Left ventricle myocardium inferior (tissue), 1 donor: ENCODE results near the gene LRP8. TPM values are rescaled to one million over a fixed set of nuclear protein-coding genes. Genes with fewer than 3 reads are reported as not detected.
"Not testable (repeated sequence)": the region's sequence is repeated elsewhere in the genome, so short reads cannot be mapped to it uniquely, and the experiment has no call there.

Source experiments
- DNase-seq: peaks from one replicate; pipeline ENCODE4 v3.0.0-alpha.2; 2020
- H3K27ac ChIP-seq: fragments of 200-600 bp; replicated peaks from 2 replicates; pipeline ENCODE4 v1.8.0; 2021
- H3K27me3 ChIP-seq: fragments of 200-600 bp; 2 replicates; pipeline ENCODE4 v1.8.0; 2021; ENCODE audit warnings: low read depth
- H3K36me3 ChIP-seq: fragments of 200-600 bp; 2 replicates; pipeline ENCODE4 v1.8.0; 2021
- H3K4me1 ChIP-seq: fragments of 200-600 bp; 2 replicates; pipeline ENCODE4 v1.8.0; 2021
- H3K4me3 ChIP-seq: fragments of 200-600 bp; 2 replicates; pipeline ENCODE4 v1.8.0; 2021; ENCODE audit warnings: mild to moderate bottlenecking, moderate library complexity
- H3K9me3 ChIP-seq: fragments of 200-600 bp; replicated peaks from 2 replicates; pipeline ENCODE4 v1.8.0; 2021
- intact Hi-C: fragments of 100-400 bp; cut with micrococcal nuclease; formaldehyde crosslinking; loops from one replicate; pipeline ENCODE4 v1.11.0; 2022
- total RNA-seq: library from RNA; stranded (reverse); fragmentation: NEBNext Ultra II Directional; extraction: Animal tissue kit (Norgen Biotek cat#: 25700); gene quantifications from one replicate; pipeline ENCODE4 v1.2.1, GENCODE V29; 2021
- TF ChIP-seq, protein P1 (sequence below): fragments of 200-600 bp; IDR thresholded peaks from 2 replicates; pipeline ENCODE4 v1.8.0; 2021; ENCODE audit warnings: antibody characterized with exemption, mild to moderate bottlenecking, borderline replicate concordance
- donor health status: DM: no; HTN: yes; CAD: no; lungs with severe emphysema.

LRP8 gene
- total RNA-seq, 1 donor from 2014 or later: 1.8 TPM

DNA sequence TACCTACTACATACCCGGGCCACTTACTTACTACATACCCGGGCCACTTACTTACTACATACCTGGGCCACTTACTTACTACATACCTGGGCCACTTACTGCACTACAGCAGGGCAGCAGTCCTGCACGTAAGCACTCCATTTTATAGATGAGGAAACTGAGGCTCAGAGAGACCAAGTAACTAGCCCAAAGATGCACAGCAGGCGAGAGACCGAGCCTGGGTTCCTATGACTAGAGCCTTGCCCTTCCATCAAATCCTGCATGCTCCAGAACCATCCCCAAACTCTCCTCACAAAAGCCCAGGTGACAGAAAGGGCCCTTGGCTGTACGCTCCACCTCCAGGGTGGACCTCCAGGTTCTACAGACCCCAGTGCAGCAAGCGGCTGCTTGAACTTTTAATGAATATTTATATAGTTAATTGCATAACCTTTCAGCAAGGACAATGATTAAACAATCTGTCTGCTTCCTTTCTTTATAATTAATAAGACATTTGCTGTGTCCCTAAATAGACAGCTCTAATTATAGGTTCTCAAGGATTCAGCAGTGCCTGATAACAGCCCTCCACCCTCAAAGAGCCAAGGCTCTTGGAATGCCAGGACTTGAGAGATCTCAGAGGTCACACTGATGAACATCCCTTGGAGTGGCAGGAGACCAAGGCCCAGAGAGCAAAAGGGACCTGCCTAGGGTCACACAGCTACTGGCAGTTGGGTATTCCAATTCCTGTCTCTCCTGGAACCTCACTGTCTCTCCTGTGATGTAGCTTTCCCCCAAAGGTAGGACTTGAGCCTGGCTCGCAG is 43.4 kb downstream of the LRP8 start:
- H3K27me3 ChIP-seq: no peaks in the 10 kb centered on the region
- intact Hi-C loops: no loop called here
- TF ChIP-seq, protein P1, sequence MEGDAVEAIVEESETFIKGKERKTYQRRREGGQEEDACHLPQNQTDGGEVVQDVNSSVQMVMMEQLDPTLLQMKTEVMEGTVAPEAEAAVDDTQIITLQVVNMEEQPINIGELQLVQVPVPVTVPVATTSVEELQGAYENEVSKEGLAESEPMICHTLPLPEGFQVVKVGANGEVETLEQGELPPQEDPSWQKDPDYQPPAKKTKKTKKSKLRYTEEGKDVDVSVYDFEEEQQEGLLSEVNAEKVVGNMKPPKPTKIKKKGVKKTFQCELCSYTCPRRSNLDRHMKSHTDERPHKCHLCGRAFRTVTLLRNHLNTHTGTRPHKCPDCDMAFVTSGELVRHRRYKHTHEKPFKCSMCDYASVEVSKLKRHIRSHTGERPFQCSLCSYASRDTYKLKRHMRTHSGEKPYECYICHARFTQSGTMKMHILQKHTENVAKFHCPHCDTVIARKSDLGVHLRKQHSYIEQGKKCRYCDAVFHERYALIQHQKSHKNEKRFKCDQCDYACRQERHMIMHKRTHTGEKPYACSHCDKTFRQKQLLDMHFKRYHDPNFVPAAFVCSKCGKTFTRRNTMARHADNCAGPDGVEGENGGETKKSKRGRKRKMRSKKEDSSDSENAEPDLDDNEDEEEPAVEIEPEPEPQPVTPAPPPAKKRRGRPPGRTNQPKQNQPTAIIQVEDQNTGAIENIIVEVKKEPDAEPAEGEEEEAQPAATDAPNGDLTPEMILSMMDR: no peak
- DNase-seq: no peak
- peaks cover 14% of the 10 kb centered on the region for H3K4me1 ChIP-seq
- H3K4me3 ChIP-seq: no peak overlapping the region
- no peaks in the 10 kb centered on the region for H3K9me3 ChIP-seq
- no peaks in the 10 kb centered on the region for H3K36me3 ChIP-seq
- H3K27ac ChIP-seq: no peak overlapping the region

DNA sequence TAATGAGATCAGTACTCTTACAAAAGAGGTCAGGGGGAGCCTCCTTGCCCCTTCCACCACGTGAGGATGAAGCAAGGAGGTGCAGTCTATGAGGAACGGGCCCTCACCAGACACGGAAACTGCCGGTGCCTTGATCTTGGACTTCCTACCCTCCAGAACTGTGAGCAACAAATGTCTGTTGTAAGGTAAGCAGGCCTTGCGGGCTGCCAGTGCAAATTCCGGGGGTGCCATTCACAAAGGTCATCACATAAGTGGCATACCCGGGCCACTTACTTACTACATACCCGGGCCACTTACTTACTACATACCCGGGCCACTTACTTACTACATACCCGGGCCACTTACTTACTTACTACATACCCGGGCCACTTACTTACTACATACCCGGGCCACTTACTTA is 44.7 kb downstream of the LRP8 start:
- DNase-seq, H3K36me3 ChIP-seq, H3K4me3 ChIP-seq, H3K9me3 ChIP-seq, H3K27me3 ChIP-seq, intact Hi-C loops, H3K27ac ChIP-seq: not testable (repeated sequence)
- H3K4me1 ChIP-seq: peaks cover 14% of the 10 kb centered on the region

DNA sequence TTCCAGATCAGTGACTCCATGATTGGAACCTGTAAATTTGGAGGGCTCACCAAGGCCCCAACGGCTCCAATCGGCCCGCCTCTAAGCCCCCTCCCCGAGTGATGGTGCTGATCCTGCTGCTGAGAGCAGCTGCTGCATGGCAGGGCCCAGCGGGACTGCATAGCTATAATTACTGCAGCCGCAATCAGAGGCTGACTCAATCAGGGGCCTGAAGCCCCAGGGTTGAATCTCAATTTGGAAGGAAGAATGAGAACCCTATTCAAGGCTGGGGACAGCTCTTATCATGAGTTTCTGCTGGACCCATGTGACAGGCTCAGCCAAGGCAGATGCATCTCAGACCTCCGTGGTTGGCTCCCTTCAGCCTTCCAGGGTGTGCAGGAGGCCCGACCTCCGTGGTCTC is 46.7 kb downstream of the LRP8 start:
- Histone ChIP-seq H3K4me3 (no peak overlapping the region), H3K27me3 (peaks cover 5% of the 10 kb centered on the region), H3K36me3 (no peaks in the 10 kb centered on the region), H3K9me3 (no peaks in the 10 kb centered on the region), H3K27ac (no peak overlapping the region), H3K4me1 (peaks cover 13% of the 10 kb centered on the region)
- no peak for DNase-seq
- intact Hi-C loops: no loop called here
- TF ChIP-seq, protein P1: no peak

DNA sequence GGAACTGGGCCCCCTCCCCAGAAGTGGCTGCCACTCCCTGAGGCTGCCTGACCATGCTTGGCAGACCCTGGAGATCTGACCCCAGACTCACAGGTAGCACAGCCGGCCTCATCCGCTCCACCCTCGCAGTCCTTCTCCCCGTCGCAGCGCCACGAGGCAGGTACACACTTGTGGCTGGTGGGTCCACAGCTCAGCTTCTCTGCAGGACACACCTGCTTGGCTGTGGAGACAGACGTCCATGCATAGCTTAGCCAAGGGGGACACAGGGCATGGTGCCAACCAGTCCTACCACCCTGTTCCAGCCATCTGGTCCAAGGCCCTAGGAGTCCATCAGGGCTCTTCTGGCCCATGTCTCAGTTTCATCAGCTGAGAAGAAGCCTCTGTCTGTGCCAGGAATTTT is 47.4 kb downstream of the LRP8 start:
- Histone ChIP-seq H3K36me3 (no peaks in the 10 kb centered on the region), H3K4me3 (no peak overlapping the region), H3K27ac (no peak overlapping the region), H3K9me3 (no peaks in the 10 kb centered on the region), H3K27me3 (peaks cover 5% of the 10 kb centered on the region), H3K4me1 (peaks cover 7% of the 10 kb centered on the region)
- DNase-seq: no peak
- intact Hi-C loops: no loop called here
- TF ChIP-seq, protein P1: no peak

DNA sequence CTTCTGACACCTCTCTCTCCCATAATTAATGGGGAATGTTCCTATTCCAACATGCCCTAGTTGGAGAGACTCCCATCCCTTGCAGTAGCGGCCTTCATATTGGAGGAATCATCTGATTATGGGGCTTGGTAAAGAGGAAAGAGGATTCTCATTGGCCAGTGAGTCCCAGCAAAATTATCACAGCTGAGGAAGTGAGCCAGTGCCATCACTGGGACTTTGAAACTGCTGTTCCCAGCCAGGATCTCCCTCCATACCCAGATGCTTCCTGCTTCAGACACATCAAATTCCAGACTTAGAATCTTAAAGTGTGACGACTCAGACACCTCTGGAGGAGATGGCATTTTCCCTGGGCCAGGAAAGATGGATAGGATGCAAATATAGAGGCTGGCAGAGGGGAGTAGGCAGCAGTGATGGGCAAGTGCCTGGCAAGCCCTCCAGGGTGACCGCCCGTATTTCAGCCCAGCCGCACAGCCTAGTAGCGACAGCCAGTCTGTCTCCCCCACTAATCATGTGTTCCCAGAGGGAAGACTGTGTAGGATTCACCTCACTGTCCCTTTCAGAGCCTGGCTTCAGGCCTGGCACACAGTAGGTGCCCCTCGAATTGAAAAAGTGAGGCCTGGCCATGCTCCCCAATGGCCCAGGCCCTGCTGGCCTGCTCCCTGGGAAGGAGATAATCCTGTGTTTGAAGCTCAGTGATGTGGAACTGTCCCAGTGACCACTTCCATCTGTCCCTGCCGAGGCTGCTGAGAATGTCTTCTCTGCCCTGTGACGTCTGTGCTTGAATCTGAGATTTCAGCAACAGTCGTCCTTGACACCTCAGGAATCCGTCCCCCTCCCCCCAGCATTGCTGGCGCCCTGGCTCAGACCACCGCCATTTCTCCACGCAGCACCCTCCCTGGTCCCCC is 48.3 kb downstream of the LRP8 start:
- Histone ChIP-seq H3K27me3 (peaks cover 5% of the 10 kb centered on the region), H3K9me3 (no peaks in the 10 kb centered on the region), H3K27ac (no peak overlapping the region), H3K4me1 (peaks cover 3% of the 10 kb centered on the region), H3K36me3 (no peaks in the 10 kb centered on the region), H3K4me3 (no peak overlapping the region)
- DNase-seq: no peak
- intact Hi-C loops: loop anchor here (5.0 kb wide), 1 partner anchor 113 kb away; no protein-coding TSS in a partner anchor
- TF ChIP-seq, protein P1: no peak

DNA sequence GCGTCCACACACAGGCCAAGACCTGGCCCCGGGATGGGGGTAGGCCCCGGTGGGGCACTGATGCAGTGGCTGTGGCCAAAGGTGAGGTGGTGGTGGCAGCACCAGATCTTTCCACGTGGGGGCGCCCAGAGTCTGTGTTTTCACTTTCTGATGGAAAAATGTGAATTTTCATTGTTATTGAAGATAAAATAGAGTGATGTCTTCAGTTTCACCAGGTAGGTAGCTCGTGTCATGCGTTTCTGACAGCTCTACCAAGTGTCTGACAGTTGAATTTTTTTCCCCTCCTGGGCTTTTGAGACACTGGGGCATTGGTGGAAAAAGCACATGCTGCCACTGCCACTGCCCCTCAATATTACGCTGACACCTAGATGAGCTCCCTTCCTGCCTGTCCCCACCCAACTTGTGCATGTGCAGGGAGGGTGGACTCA is 49.6 kb downstream of the LRP8 start:
- H3K27ac ChIP-seq: no peak overlapping the region
- peak; percentile 52 for DNase-seq
- TF ChIP-seq, protein P1: peak; percentile 91
- H3K36me3 ChIP-seq: no peaks in the 10 kb centered on the region
- H3K9me3 ChIP-seq: no peaks in the 10 kb centered on the region
- no peak overlapping the region for H3K4me3 ChIP-seq
- intact Hi-C loops: loop anchor here (5.0 kb wide), 1 partner anchor 114 kb away; no protein-coding TSS in a partner anchor
- peaks cover 5% of the 10 kb centered on the region for H3K27me3 ChIP-seq
- H3K4me1 ChIP-seq: no peaks in the 10 kb centered on the region
